Activated naive CD4-positive, alpha-beta T cell (primary cell): ENCODE results near the gene KCNN4.
"Not testable (repeated sequence)": the region's sequence is repeated elsewhere in the genome, so short reads cannot be mapped to it uniquely, and the experiment has no call there.

Source experiments
- DNase-seq, 4 experiments: peaks; one replicate each; lab custom pipeline; 2025; lab: John Stamatoyannopoulos, UW

KCNN4 gene

GRCh38 chr19:43774103-43774939, 6.5 kb downstream of the KCNN4 start:
- DNase-seq, result no peak

DNA sequence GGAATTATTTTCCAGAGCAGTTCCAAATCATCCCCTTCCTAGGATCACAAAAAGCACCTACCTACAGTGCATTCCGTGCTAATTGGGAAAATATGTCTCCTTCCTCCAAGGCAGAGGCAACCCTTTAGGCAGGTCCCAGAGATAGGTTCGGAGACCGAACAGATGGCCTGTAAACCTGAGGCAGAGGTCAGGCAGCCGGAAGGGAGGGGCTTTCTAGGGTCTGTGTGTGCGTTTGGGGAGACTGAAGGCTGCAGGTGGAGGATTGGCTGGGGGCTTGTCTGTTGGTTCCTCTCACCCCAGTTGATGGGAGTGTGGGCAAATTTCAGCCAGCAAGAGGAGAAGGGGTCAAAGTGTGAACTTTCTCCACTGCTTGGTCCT, 7.1 kb downstream of the KCNN4 start:
- no peak for DNase-seq

GRCh38 chr19:43769256-43769655, 11.5 kb downstream of the KCNN4 start:
- no peak for DNase-seq

- DNase-seq, result no peak
Observed at GRCh38 chr19:43768273-43769050, 12.3 kb downstream of the KCNN4 start.

DNA sequence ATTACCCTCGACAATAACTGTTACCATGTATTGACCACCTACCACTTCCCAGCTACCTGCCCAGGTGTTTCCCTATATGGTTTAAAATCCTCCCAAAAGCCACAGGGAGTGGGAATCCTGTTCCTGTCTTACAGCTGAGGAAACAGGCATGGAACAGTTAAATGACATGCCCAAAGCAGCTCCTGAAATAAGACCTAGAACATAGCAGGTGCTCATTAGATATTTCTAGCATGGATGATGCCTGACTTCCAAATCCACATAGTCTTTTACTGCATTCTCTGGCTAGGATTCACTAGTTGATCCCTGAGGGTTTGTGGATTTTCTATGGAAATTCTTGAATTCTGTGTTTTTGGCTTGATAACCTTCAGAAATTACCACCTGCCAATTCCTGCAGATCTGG, 13.0 kb downstream of the KCNN4 start:
- DNase-seq, result no peak

GRCh38 chr19:43767316-43767715, 13.5 kb downstream of the KCNN4 start:
- DNase-seq, result no peak

DNA sequence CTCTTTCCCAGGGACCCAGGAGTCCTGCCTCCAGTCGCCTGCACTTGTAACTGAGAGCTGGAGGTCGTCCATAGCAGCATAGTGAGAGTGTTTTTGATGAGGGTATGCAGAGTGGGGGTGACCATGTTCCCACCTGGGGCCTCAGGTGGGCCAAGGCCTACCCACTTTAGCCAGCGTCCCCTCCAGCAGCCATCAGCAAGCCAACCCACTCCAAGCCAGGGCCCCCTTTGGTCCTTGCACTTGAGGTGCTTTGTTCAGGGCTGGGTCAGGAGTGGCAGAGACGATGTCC, 14.1 kb downstream of the KCNN4 start:
- no peak for DNase-seq

DNA sequence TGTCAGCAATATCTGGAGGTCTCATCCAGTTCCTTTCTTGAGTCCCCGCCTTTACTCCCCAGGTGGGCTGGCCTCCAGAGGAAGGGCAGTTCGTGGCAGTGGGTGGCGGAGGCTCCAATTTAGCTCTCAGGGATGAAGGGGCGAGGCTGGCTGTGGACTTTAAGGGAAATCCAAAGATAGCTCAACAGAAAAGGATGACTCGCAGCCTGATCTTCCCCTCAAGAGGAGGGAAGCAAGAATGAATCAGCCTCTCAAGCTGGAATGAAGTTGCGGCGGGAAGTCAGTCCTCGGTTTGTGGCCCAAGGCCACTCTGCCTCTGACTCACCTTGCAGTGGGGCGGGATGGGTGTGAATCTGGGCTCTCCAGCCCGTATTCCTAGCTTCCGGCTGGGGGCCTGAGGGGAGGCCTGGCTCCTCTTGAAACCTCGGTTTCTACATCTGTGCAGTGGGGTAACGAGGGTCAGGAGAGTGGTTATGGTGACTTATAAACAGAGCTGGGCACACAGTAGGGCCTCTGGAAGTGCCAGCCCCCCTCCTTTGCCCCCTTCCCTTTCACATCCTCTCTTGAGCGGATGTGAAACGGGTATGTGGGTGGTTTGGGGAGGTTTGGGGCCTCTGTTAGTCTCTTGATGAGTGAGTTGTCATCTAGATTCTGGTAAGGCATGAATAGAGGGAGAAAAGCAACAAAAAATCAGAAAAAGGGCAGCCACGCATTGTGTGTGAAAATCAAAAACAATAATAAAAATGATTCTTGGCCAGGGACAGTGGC, 15.5 kb downstream of the KCNN4 start:
- DNase-seq, result peak in 2 of 4 experiments; percentile 23 to 28

DNA sequence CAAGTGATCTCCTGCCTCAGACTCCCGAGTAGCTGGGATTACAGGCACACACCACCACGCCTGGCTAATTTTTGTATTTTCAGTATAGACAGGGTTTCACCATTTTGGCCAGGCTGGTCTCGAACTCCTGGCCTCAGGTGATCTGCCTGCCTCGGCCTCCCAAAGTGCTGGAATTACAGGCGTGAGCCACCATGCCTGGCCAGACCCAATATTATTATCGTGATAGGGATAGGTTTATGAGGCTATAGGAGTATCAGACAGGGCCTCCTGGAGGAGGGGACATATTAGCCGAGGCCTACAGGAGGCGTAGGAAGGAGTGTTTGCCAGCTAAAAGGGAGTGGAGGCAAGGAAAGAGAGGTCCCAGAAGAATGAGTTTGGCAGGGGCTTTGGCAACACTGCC, 16.1 kb downstream of the KCNN4 start:
- DNase-seq, result not testable (repeated sequence)

- no peak for DNase-seq
Observed at GRCh38 chr19:43763473-43763939, 17.3 kb downstream of the KCNN4 start.

DNA sequence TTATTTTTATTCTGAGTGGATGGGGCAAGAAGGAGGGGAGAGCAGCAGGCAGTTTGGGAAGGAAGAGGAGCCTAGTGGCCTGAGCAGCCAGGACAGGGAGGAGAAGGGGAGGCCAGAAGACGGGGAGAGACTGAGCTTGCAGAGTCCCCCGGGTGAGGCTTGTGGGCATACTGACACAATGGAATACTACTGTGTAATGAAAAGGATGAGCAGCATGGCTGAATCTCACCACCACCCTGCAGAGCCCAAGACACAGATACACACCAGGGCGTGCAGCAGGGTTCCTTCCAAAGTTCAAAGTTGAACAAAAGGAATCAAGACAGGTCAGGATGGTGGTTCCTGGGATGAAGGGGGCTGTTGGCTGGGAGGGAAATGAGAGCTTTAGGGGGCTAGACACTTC, 18.0 kb downstream of the KCNN4 start:
- DNase-seq, result no peak

DNA sequence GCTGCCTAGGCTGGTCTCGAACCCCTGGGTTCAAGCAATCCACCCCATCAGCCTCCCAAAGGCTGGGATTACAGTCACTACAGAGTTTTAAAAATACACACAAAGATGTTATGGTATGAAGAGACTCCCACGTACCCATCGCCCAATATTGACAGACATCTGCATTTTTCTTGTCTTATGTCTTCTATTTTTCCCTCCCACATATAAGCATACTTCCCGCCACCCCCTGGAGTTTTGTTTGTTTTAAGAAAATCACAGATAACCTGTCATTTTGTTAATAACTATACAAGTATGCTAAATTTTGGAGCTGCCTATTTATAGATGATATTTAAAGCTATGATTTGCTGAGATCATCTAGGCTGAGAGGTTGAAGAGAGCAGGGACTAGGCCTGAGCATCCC, 19.8 kb downstream of the KCNN4 start:
- no peak for DNase-seq

DNA sequence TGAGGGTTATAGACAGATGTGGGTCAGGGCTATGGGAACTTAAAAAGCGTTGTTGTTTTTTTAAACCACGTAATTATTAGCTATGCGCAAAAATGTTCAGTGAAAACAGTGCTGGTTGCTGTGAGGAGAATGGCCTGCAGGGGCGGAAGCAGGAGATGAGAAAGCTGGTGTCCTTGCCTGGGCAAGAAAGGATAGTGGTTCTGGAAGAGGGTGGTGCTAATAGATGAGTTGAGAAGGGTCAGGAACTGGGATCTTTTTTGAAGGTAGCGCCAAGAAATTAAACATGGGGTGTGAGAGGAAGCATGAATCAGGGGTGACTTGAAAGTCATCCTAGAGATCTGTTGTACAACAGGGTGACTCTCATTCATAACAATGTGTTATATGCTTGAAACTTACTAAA, 21.3 kb downstream of the KCNN4 start:
- no peak for DNase-seq

- DNase-seq, result peak; percentile 26 to 64 (median 54)
Observed at GRCh38 chr19:43755256-43755801, 25.4 kb downstream of the KCNN4 start.

- peak; percentile 97 to 99 (median 98) for DNase-seq
Observed at GRCh38 chr19:43754503-43755255, 26.1 kb downstream of the KCNN4 start, which contains the start of gene SMG9. Gene SMG9, minus strand, starts transcription at chr19:43754962. Its CDS starts 4,221 bp downstream, at chr19:43750741.

DNA sequence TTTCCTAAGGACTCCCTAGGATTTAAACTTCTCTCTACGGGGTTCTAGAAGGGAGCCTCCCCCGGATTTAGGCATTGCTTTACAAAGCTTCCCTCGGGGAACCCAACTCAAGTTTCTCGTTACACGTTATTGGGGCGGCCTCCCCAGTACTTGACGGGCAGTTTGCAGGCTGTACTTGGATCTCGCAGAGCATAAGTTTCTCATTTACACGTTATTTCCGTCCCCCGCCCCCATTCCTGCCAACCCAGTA, 26.6 kb downstream of the KCNN4 start:
- DNase-seq, result no peak

GRCh38 chr19:43752287-43752875, 28.4 kb downstream of the KCNN4 start:
- no peak for DNase-seq

DNA sequence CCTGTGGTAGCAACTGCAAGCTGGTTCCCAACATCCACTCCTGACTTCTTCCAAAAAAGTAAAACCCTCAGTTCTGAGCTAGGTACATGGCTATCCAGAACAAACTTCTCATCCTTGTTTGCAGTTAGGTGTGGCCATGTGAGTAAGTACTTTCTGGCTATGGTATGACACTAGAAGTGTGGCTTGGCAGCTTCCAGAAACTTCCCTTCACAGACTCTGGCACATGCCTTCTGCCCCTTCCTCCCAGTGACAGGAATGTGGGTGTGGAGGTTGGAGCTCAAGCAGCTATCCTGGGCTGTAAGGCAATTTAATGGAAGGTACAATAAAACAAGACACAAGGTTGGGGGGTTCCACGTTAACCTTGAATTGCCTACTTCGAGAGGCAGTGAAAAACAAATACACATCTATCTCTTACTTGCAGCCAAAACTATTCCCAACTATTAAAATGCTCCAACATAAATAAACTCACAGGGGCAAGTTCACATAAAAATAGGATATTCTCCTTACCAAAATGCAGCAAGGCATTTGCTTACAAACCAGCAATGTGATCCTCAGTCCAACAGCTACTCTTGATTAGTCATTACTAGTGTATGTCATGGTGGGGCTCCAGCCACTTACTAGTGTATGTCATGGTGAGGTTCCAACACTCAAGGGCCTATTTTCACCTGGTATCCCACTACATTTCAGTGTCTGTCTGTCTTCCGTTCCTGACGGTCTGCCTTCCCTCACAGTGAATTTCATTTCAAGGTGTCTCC, 29.1 kb downstream of the KCNN4 start:
- DNase-seq, result no peak

GRCh38 chr19:43749898-43750297, 30.9 kb downstream of the KCNN4 start:
- DNase-seq, result no peak

DNA sequence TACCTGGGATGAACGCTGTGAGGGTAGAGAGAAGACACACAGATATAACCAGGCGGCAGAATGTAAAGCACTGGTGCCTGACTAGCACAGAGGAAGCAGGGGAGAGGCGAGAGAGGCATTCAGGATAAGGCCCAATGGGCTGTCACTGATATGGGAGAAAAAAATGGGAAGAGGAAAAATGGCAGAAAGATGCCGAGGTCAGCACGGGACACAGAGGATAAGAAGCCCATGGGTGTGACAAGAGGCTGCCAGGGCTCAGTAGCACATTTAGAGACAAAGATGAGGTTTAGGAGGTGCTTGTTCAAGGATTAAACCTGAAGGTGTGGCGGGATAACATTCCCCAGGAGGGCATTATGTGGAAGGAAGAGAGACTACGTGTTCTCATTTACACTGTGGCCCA, 31.6 kb downstream of the KCNN4 start:
- no peak for DNase-seq

GRCh38 chr19:43748685-43749084, 32.1 kb downstream of the KCNN4 start:
- DNase-seq, result no peak
